GM18519 (cell line): ENCODE measurements around the gene GPI.

Experiments
- ATAC-seq: cut with Tn5 transposase; IDR thresholded peaks from one replicate; pipeline ENCODE4 v1.9.1; 2021; ENCODE audit warnings: mild to moderate bottlenecking, moderate library complexity; ENCODE audit not compliant: unreplicated experiment, low FRiP score

Gene GPI

GRCh38 chr19:34337739-34338138 lies 27.3 kb upstream of the GPI start:
- no peak for ATAC-seq

GRCh38 chr19:34341935-34342680 lies 22.9 kb upstream of the GPI start:
- no peak for ATAC-seq

GRCh38 chr19:34343751-34344150 lies 21.2 kb upstream of the GPI start:
- no peak for ATAC-seq

GRCh38 chr19:34345947-34346351 lies 19.0 kb upstream of the GPI start:
- ATAC-seq, result no peak

- ATAC-seq, result no peak
These were observed 17.3 kb upstream of the GPI start for GRCh38 chr19:34347561-34348165.

- ATAC-seq, result no peak
These were observed 16.0 kb upstream of the GPI start for GRCh38 chr19:34348899-34349487.

GRCh38 chr19:34350161-34350561 lies 14.8 kb upstream of the GPI start:
- ATAC-seq, result no peak

GRCh38 chr19:34351382-34351826 lies 13.6 kb upstream of the GPI start:
- no peak for ATAC-seq

GRCh38 chr19:34353546-34353945 lies 11.4 kb upstream of the GPI start:
- ATAC-seq, result no peak

GRCh38 chr19:34355201-34355600 lies 9.8 kb upstream of the GPI start:
- no peak for ATAC-seq

GRCh38 chr19:34356875-34357274 lies 8.1 kb upstream of the GPI start:
- no peak for ATAC-seq

GRCh38 chr19:34357431-34357830 lies 7.6 kb upstream of the GPI start:
- ATAC-seq, result no peak

GRCh38 chr19:34359140-34359953 lies 5.6 kb upstream of the GPI start:
- ATAC-seq, result peak; percentile 79

GRCh38 chr19:34359954-34360315 lies 5.1 kb upstream of the GPI start:
- ATAC-seq, result no peak

- no peak for ATAC-seq
These were observed 4.6 kb upstream of the GPI start for GRCh38 chr19:34360354-34360909.

GRCh38 chr19:34362679-34363069 lies 2.3 kb upstream of the GPI start:
- no peak for ATAC-seq

GRCh38 chr19:34363094-34363493 lies 1.9 kb upstream of the GPI start:
- ATAC-seq, result no peak

- ATAC-seq, result no peak
These were observed 1.1 kb upstream of the GPI start for GRCh38 chr19:34363930-34364329.

GRCh38 chr19:34364462-34364829 lies 550 bp upstream of the GPI start:
- no peak for ATAC-seq

- ATAC-seq, result no peak
These were observed 736 bp downstream of the GPI start for GRCh38 chr19:34365463-34366401.
